HG02852 (cell line): ENCODE results near the gene CUX1.
"Not testable (repeated sequence)": the region's sequence is repeated elsewhere in the genome, so short reads cannot be mapped to it uniquely, and the experiment has no call there.

Experiments
- ATAC-seq: cut with Tn5 transposase; IDR thresholded peaks from one replicate; pipeline ENCODE4 v1.9.1; 2021; ENCODE audit warnings: mild to moderate bottlenecking, moderate library complexity; ENCODE audit not compliant: unreplicated experiment

The CUX1 gene

DNA sequence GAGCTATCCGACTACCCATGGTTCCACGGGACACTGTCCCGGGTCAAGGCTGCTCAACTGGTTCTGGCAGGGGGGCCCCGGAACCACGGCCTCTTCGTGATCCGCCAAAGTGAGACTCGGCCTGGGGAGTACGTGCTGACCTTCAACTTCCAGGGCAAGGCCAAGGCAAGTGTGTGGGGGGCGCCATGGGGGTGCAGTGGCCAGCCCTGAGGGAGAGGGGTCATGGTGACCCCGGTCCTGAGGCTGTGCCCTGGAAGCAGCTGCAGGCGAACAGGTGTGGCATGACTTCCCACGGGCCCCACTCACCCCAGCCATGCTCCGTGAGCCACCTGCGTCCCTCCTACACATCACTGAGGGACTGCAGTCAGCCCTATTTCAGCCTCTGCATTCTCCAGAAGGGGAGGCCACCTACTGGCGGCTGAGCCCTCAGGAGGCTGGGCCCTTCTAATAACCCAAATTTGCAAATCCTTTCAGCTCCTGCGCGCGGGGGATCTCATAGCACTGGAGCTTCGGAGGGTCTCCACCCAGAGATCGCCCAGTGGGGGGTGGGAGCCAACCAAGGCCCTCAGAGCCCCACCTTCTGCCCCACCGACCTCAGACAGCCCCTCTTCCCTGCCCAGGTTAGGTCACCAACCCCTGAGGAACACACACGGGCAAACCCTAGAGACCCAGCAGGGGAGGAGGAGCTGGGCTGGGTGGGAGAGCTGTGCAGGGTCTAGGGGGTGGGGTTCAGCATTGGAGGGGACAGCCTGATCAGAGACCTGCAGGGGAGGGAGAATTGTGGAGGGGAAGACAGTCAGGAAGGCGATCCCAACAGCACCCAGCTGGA, 500.0 kb downstream of the CUX1 start:
- no peak for ATAC-seq

DNA sequence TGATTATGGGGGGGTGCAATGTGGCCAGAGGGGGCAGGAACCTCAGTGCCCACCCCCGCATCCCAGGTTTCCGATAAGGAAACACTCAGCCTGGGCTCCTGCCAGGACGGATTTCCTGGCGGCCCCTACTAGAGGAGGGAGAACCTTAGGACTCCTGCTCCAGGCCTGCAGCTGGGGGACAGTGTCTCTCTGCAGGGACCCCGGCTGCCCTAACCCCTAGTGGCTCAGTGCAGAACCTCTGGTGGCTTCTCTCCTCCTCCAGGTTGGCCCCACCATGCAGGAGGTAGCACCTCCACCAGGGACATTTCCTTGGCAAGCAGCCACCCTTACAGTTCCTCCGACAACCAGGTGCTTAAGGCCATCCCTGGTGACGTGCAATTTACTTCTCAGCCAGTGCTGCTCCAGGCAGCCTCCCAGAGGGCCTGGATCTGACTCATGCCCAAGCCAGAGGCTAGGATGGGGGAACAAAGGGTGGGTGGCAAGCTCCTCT, 501.1 kb downstream of the CUX1 start:
- ATAC-seq: no peak

DNA sequence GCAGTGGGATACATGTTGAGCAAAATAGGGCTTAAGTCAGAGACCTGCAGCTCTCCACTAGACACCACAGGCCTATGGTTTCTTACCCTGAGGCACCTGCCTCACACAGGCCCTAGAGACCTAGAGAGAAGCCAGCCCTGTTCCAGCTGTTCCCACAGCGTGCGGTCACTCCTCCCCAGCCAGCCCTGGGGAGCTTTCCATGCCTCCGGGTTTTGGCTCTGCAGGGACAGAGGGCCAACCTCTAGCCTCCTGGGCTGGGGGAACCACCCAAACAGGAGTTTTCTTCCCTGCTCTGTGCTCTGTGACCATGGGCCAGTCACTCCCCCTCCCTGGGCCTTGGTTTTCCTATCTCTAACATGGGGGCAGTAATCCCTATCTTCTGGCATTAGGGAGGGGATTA, 502.2 kb downstream of the CUX1 start:
- no peak for ATAC-seq

DNA sequence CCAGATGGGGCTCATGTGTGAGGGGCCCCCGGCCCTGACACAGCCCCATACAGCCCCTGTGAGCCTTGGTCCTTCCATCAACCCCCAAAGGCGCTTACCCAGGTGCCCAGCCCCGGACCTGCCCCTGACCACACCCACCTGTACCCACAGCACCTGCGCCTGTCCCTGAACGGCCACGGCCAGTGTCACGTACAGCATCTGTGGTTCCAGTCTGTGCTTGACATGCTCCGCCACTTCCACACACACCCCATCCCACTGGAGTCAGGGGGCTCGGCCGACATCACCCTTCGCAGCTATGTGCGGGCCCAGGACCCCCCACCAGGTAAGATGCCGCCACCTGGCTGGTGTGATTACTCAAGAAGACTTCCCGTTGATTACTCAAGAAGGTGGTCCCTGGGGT, 502.8 kb downstream of the CUX1 start:
- no peak for ATAC-seq

DNA sequence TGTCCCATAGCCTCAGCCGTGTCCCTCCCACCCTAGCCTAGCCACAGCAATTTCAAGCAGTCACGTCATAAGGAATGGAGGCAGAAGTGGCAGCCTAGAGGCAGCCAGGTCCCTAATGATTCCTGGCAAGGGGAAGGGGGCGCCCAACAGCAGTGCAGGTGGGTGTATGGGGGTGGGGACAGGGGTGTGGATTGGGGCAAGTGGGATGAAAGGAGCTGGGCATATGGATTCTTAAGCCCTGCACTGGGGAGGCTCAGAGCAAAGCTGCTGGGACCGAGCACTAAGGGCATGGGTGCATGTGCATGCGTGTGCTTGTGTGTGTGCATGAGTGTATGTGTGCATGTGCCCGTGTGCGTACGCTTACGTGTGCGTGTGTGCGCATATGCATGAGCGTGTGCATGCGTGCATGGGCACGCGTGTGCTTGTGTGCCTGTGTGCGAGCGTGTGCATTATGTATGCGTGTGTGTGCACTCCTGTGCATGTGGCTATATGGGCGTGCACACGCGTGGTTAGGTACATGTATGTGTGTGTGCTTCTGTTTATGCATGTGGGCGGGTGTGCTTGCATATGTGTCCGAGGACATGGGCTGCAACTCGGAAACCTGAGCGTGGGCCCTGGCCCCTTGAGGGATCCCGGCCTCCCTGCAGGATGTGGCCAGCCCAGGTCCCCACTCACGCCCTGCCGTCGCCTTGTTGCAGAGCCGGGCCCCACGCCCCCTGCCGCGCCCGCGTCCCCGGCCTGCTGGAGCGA, 503.4 kb downstream of the CUX1 start:
- ATAC-seq: no peak

DNA sequence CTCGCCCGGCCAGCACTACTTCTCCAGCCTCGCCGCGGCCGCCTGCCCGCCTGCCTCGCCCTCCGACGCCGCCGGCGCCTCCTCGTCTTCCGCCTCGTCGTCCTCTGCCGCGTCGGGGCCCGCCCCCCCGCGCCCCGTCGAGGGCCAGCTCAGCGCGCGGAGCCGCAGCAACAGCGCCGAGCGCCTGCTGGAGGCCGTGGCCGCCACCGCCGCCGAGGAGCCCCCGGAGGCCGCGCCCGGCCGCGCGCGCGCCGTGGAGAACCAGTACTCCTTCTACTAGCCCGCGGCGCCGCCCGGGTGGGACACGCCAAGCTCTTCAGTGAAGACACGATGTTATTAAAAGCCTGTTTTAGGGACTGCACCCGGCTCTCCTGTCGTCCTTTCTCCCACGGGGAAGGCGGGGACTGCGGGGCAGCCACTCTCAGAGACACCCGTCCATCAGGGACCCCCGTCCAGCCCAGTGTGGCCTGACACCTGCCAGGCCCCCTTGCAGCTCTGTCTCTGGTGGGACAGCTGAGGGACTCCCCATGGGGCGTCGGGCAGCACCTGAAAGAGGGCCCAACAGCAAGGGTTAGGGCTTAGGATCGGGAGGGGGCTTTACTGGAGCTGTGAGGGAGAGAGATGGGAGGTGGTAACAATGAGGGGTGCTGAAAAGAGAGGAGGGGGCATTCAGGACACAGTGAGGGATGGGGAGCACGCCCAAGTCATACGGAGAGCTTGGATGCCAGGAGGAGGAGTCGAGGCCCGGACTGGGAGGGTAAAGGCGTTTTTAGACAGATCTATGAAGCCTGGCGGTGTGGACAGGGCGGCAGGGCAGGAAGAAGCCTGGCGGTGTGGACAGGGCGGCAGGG, 504.1 kb downstream of the CUX1 start:
- ATAC-seq: no peak

DNA sequence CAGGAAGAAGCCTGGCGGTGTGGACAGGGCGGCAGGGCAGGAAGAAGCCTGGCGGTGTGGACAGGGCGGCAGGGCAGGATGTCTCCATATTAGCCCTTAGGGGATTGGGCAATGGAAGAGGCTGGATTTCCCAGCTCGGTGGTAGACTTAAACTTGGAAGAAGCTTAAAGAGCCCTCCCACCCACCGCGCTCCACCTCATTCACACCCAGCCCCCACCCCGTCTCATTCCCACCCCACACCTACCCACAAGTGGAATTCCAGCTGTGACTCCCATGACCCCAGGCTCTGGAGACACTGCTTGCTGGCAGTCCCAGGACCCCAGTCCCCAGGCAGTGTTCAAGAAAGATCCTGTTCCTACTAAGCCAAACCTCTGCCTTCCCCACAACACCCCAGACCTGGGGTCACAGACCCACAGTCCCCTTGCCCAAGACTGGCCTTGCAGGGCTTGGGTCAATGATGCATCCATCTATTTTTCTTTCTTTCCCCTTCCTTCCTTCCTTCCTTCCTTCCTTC, 504.8 kb downstream of the CUX1 start:
- no peak for ATAC-seq

DNA sequence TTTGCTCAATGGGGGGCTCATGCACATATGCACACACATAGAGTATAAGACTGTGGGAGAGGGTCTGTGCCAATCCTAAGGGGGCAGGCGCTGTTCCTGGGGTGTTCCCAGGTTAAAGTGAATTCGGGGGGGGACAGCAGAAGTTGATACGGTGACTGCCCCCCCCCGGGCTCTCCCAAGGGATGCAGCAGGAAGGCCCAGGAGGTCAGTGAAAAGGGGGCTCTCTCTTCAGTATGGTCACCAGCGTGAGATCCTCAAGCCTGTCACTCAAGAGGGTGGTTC, 506.4 kb downstream of the CUX1 start:
- ATAC-seq: no peak

DNA sequence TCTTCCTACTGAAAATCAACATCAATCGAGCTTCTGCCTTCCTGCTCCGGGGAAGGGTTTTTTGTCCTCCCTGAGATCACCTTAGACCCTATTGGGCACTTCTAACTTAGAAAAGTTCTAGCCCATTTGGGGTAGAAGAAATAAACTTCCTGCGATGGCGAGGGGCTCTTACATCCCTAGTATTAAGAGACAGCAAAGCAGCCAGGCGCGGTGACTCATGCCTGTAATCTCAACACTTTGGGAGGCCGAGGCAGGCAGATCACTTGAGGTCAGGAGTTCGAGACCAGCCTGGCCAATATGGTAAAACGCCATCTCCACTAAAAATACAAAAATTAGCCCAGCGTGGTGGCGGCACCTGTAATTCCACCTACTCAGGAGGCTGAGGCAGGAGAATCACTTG, 507.7 kb downstream of the CUX1 start:
- not testable (repeated sequence) for ATAC-seq

DNA sequence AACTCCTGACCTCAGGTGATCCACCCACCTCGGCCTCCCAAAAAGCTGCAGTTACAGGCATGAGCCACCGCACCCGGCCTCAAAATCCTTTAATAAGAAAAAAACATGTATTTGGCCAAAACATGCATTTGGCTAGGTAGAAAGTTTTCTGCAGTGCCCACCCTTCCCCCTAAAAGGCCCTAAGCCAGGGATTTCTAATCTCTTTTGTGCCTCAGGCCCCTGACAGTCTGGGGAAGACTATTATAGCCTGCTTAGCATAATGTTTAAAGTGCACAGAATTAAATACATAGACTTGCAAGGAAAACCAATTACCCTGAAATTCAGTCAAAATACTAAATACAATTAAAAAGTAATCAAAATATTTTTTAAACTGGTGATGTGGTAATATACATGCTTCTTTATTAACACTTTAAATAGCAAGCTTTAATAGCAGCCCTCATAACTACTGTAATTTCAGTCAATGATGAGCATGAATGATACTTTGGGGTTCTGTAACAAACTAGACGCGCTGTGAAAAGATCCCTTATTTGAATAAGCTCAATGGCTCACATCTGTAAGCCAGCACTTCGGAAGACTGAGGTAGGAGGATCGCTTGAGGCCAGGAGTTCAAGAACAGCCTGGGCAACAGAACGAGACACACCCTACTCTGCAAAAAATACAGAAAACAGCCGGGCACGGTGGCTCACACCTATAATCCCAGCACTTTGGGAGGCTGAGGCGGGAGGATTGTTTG, 508.9 kb downstream of the CUX1 start:
- ATAC-seq: no peak

DNA sequence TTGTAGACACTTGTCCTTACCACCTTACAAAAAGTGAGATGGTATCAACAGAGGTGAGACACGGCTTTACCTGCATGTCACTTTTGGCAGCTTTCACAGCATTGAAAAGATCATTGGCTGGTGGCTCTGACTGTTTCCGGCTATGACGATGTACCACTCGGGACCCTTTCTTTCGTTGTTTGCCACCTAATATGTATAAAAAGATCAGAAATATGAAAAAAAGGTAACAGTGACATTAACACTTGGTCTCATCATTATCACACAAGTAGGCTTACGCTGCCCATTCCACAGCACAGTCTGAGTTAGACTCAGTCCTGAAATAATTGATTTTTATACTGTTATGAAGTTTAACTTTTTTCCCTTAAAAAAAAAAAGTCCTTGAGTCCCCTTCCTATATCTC, 509.8 kb downstream of the CUX1 start:
- ATAC-seq: not testable (repeated sequence)

DNA sequence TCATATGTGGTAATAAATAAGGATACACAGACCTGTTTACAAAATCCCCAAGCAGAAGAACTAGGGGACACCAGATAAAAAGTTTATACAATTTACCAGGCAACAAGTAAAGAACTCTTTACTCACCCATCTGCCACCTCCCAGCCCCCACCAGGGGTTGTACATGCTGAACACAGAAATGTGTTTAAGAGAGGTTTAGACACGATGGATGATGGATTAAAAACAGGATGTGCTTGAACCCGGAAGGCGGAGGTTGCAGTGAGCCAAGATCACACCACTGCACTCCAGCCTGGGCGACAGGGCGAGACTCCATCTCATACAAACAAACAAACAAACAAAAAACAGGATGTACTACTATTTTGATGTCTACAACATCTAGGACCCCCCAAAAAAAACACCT, 511.4 kb downstream of the CUX1 start:
- not testable (repeated sequence) for ATAC-seq

DNA sequence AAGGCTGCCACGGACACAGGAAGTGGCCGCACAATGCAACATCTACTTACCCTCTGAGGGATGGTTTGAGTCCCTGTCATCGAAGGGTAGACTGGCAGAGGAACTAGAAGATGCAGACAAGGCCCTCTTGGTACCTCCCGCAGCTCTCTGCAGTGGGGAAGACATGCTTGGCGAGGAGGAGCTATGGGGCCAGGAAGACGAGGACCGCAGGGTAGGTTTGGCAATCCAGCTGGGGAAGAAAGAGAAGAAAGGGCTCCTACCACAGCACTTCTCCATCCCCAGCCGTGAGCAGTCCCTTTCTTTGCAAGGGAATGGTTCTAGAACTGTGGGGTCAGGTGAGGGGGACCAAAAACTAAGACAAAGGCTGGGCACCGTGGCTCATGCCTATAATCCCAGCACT, 511.9 kb downstream of the CUX1 start:
- not testable (repeated sequence) for ATAC-seq

DNA sequence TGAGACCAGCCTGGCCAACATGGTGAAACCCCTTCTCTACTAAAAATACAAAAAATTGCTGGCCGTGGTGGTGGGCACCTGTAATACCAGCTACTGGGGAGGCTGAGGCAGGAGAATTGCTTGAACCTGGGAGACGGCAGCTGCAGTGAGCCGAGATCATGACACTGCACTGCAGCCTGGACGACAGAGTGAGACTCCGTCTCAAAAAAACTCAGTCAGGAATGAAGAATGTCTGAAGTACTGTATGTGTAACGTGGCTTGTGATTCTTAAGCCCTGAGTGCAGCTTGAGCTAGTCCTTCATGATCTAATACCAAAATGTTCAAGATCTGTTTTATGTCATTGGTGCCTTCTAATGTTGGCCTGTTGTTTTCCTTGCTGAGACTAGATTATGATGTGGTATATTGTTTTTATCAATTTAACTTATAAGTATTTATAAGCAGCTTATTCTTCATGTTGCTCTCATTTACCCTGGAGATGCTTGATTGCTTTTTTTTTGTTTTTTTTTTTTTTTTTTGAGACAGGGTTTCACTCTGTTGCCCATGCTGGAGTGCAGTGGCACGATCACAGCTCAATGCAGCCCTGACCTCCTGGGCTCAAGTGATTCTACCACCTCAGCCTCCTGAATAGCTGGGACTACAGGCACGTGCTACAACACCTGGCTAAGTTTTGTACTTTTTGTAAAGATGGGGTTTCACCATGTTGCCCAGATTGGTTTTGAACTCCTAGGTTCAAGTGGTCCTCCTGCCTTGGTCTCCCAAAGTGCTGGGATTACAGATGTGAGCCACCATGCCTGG, 513.4 kb downstream of the CUX1 start:
- ATAC-seq: not testable (repeated sequence)
